HEK293T (cell line): Measurements from ENCODE around the gene USP49.
A peak's percentile ranks its signal among the peaks of the same experiment; 100 is the strongest.

Experiments used
- CTCF ChIA-PET: fragments of 350-600 bp; formaldehyde crosslinking; extraction: SDS; loops from one replicate; lab custom pipeline; 2021; ENCODE audit warnings: antibody characterized with exemption, inconsistent platforms; lab: Yijun Ruan, JAX
- POLR2A ChIA-PET: fragments of 350-600 bp; formaldehyde crosslinking; extraction: SDS; loops from one replicate; lab custom pipeline; 2020; ENCODE audit warnings: antibody characterized with exemption, inconsistent platforms; lab: Yijun Ruan, JAX
- DNase-seq: peaks from one replicate; pipeline ENCODE4 v3.0.0; 2012; ENCODE audit warnings: mixed read lengths; ENCODE audit errors: extremely low spot score
- ARNT ChIP-seq: fragments of 450-650 bp; IDR thresholded peaks from 2 replicates; pipeline ENCODE4 v1.6.1; 2017; ENCODE audit warnings: mild to moderate bottlenecking
- BHLHE40 ChIP-seq: fragments of 450-650 bp; IDR thresholded peaks from 2 replicates; pipeline ENCODE4 v1.6.1; 2016; ENCODE audit warnings: mild to moderate bottlenecking, moderate library complexity, borderline replicate concordance
- CTBP1 ChIP-seq: fragments of 450-650 bp; IDR thresholded peaks from 2 replicates; pipeline ENCODE4 v1.6.1; 2016; ENCODE audit warnings: borderline replicate concordance
- ELF4 ChIP-seq: fragments of 450-650 bp; IDR thresholded peaks from 2 replicates; pipeline ENCODE4 v1.6.1; 2017; ENCODE audit warnings: antibody characterized with exemption
- FOXA1 ChIP-seq: fragments of 450-650 bp; IDR thresholded peaks from 2 replicates; pipeline ENCODE4 v1.6.1; 2016; ENCODE audit warnings: mild to moderate bottlenecking
- FOXK2 ChIP-seq: fragments of 450-650 bp; IDR thresholded peaks from 2 replicates; pipeline ENCODE4 v1.6.1; 2016; ENCODE audit warnings: mild to moderate bottlenecking
- FOXM1 ChIP-seq: fragments of 450-650 bp; IDR thresholded peaks from 2 replicates; pipeline ENCODE4 v1.6.1; 2017; ENCODE audit warnings: mild to moderate bottlenecking, borderline replicate concordance
- HDGF ChIP-seq: fragments of 450-650 bp; IDR thresholded peaks from 2 replicates; pipeline ENCODE4 v1.6.1; 2017; ENCODE audit warnings: antibody characterized with exemption, borderline replicate concordance
- L3MBTL2 ChIP-seq: fragments of 450-650 bp; conservative IDR thresholded peaks from 2 replicates; pipeline ENCODE4 v1.6.1; 2016; ENCODE audit warnings: mild to moderate bottlenecking
- LEF1 ChIP-seq: fragments of 450-650 bp; IDR thresholded peaks from 2 replicates; pipeline ENCODE4 v1.6.1; 2017; ENCODE audit warnings: mild to moderate bottlenecking, borderline replicate concordance
- NFRKB ChIP-seq: fragments of 450-650 bp; IDR thresholded peaks from 2 replicates; pipeline ENCODE4 v1.6.1; 2016; ENCODE audit warnings: mild to moderate bottlenecking, moderate library complexity
- PKNOX1 ChIP-seq: fragments of 450-650 bp; IDR thresholded peaks from 2 replicates; pipeline ENCODE4 v1.6.1; 2016
- SP1 ChIP-seq: fragments of 450-650 bp; IDR thresholded peaks from 2 replicates; pipeline ENCODE4 v1.6.1; 2017
- SUZ12 ChIP-seq: fragments of 450-650 bp; IDR thresholded peaks from 2 replicates; pipeline ENCODE4 v1.6.1; 2016; ENCODE audit warnings: mild to moderate bottlenecking
- TARDBP ChIP-seq: fragments of 450-650 bp; IDR thresholded peaks from 2 replicates; pipeline ENCODE4 v1.6.1; 2016
- ZNF384 ChIP-seq: fragments of 450-650 bp; IDR thresholded peaks from 2 replicates; pipeline ENCODE4 v1.6.1; 2016

The USP49 gene

GRCh38 chr6:41900861-41901260, 5.7 kb upstream of the USP49 start:
- DNase-seq = no peak
- CTCF ChIA-PET = no interaction called here

GRCh38 chr6:41896281-41896680, 1.1 kb upstream of the USP49 start:
- ChIA-PET CTCF (interaction anchor here (0.6 to 1.4 kb wide), 3 partner anchors 25 to 281 kb away, joined by 3 to 8 read pairs (median 5); partner anchors contain the start of genes BYSL and MED20), POLR2A (interaction anchor here (1.0 to 2.6 kb wide), 5 partner anchors 9 to 113 kb away, joined by 3 to 11 read pairs (median 4); partner anchors contain the start of genes BYSL and MED20)
- DNase-seq = no peak
- 0 out of 2 replicates have a peak, but pooled peaks have one; percentile 7 for TF ChIP-seq ZNF384
- TF ChIP-seq CTBP1 = no peak

More at GRCh38 chr6:41900861-41901260, 5.7 kb upstream of the USP49 start:
- TF ChIP-seq NFRKB = no peak
- TF ChIP-seq L3MBTL2 = no peak
- TF ChIP-seq FOXK2 = no peak
- TF ChIP-seq TARDBP = no peak
- TF ChIP-seq HDGF = no peak
- no peak for TF ChIP-seq SUZ12
- no peak for TF ChIP-seq FOXM1
- TF ChIP-seq ELF4 = no peak
- no peak for TF ChIP-seq CTBP1
- no peak for TF ChIP-seq SP1
- TF ChIP-seq ARNT = no peak
- TF ChIP-seq FOXA1 = no peak
- POLR2A ChIA-PET = no interaction called here

- CTCF ChIA-PET = interaction anchor here (1.0 kb wide), 1 partner anchor 26 kb away, joined by 4 read pairs; the partner anchor contains the start of genes BYSL and MED20
- POLR2A ChIA-PET = interaction anchor here (0.8 to 2.6 kb wide), 8 partner anchors 7 to 154 kb away, joined by 3 to 9 read pairs (median 4); partner anchors contain the start of genes BYSL, MED20 and TOMM6
- TF ChIP-seq L3MBTL2 = 0 out of 2 replicates have a peak, but pooled peaks have one; percentile 17
- TF ChIP-seq SP1 = no peak
- DNase-seq = peak; percentile 13
Measured at GRCh38 chr6:41894366-41895299, 542 bp downstream of the USP49 start.

- no peak for TF ChIP-seq NFRKB
- TF ChIP-seq SP1 = no peak
- no peak for TF ChIP-seq FOXK2
- TF ChIP-seq ELF4 = no peak
- TF ChIP-seq ARNT = no peak
- TF ChIP-seq LEF1 = no peak
- no peak for TF ChIP-seq ZNF384
- TF ChIP-seq SUZ12 = no peak
- TF ChIP-seq L3MBTL2 = no peak
- no peak for TF ChIP-seq FOXM1
- no peak for TF ChIP-seq CTBP1
- no peak for TF ChIP-seq TARDBP
- TF ChIP-seq PKNOX1 = no peak
- no peak for TF ChIP-seq BHLHE40
- TF ChIP-seq HDGF = no peak
- TF ChIP-seq FOXA1 = no peak
- POLR2A ChIA-PET = no interaction called here
- CTCF ChIA-PET = no interaction called here
- no peak for DNase-seq
Measured at GRCh38 chr6:41892921-41893564, 2.1 kb downstream of the USP49 start.

- ChIA-PET POLR2A (interaction anchor here (0.7 to 0.9 kb wide), 2 partner anchors 8 to 100 kb away, joined by 3 to 4 read pairs; partner anchors contain the start of genes TOMM6 and USP49), CTCF (no interaction called here)
- TF ChIP-seq CTBP1 (no peak), HDGF (no peak), FOXK2 (no peak), LEF1 (no peak), NFRKB (no peak), FOXA1 (no peak), ARNT (no peak), FOXM1 (no peak)
- no peak for DNase-seq
Measured at GRCh38 chr6:41887331-41887751, 7.8 kb downstream of the USP49 start.

GRCh38 chr6:41885930-41886329, 9.2 kb downstream of the USP49 start:
- DNase-seq = no peak
- TF ChIP-seq NFRKB (no peak), ZNF384 (no peak), TARDBP (no peak), SUZ12 (no peak), HDGF (no peak), ARNT (no peak), PKNOX1 (no peak), L3MBTL2 (no peak), FOXK2 (no peak), CTBP1 (no peak), FOXM1 (no peak), LEF1 (no peak), FOXA1 (no peak), BHLHE40 (no peak), ELF4 (no peak)
- POLR2A ChIA-PET = no interaction called here
- CTCF ChIA-PET = interaction anchor here (0.5 kb wide), 1 partner anchor 686 kb away, joined by 3 read pairs; no protein-coding TSS in a partner anchor
